ENCODE measurements around the gene DENND4C. TPM values are rescaled to one million over a fixed set of nuclear protein-coding genes. Genes with fewer than 3 reads are reported as not detected.
"Not testable (repeated sequence)": the region's sequence is repeated elsewhere in the genome, so short reads cannot be mapped to it uniquely, and the experiment has no call there.

Gene DENND4C
- total and polyA plus RNA-seq, 2 donors (not counting 1 experiment from before 2014, with no cell fraction given): 27.4 to 87.0 TPM

GRCh38 chr9:19385786-19386501 is 155.5 kb downstream of the DENND4C start:
- DNase-seq (ENCODE audit: low read depth in 2 of 2): no peak
- H3K9ac ChIP-seq (ENCODE audit: insufficient read depth, low read length): no peak overlapping the region
- no peak overlapping the region for H3K27ac ChIP-seq (ENCODE audit: insufficient read depth, low read length)
- H4K20me1 ChIP-seq (ENCODE audit: control insufficient read depth, extremely low read depth, insufficient read depth, low read length): no peaks in the 10 kb centered on the region
- TF ChIP-seq EZH2 (IDR thresholded peaks at IDR 0.05; ENCODE audit: low read length, missing control alignments) (no peak), CTCF (conservative IDR thresholded peaks at IDR 0.05 in 1 of 2, IDR thresholded peaks at IDR 0.05 in 1 of 2; ENCODE audit: low read depth in 1 of 2, low read length in 2 of 2) (no peak)
- no peaks in the 10 kb centered on the region for H3K4me1 ChIP-seq (ENCODE audit: control insufficient read depth, extremely low read depth, insufficient read depth, low read length)
- no peak overlapping the region for H2AFZ ChIP-seq (ENCODE audit: low read length)
- no peaks in the 10 kb centered on the region for H3K36me3 ChIP-seq (ENCODE audit: control insufficient read depth, insufficient read depth, low read length)
- no peak overlapping the region for H3K4me3 ChIP-seq (replicated peaks in 1 of 4; ENCODE audit: control extremely low read depth in 1 of 4, insufficient read depth in 1 of 4, low read depth in 3 of 4, low read length in 4 of 4)
- no peak overlapping the region for H3K4me2 ChIP-seq (ENCODE audit: extremely low read depth, insufficient read depth, low read length)
- H3K27me3 ChIP-seq (ENCODE audit: control insufficient read depth, insufficient read depth, low read length): no peaks in the 10 kb centered on the region
- H3K9me3 ChIP-seq (ENCODE audit: control insufficient read depth, insufficient read depth, low read depth, low read length): no peaks in the 10 kb centered on the region
- no peaks in the 10 kb centered on the region for H3K79me2 ChIP-seq (ENCODE audit: control insufficient read depth, insufficient read depth, low read length)

GRCh38 chr9:19386502-19387044 is 156.1 kb downstream of the DENND4C start:
- H3K79me2 ChIP-seq (ENCODE audit: control insufficient read depth, insufficient read depth, low read length): no peaks in the 10 kb centered on the region
- no peak overlapping the region for H2AFZ ChIP-seq (ENCODE audit: low read length)
- no peak overlapping the region for H3K9ac ChIP-seq (ENCODE audit: insufficient read depth, low read length)
- H3K27me3 ChIP-seq (ENCODE audit: control insufficient read depth, insufficient read depth, low read length): no peaks in the 10 kb centered on the region
- no peak overlapping the region for H3K4me2 ChIP-seq (ENCODE audit: extremely low read depth, insufficient read depth, low read length)
- no peak overlapping the region for H3K4me3 ChIP-seq (replicated peaks in 1 of 4; ENCODE audit: control extremely low read depth in 1 of 4, insufficient read depth in 1 of 4, low read depth in 3 of 4, low read length in 4 of 4)
- DNase-seq (ENCODE audit: low read depth in 2 of 2): no peak
- no peaks in the 10 kb centered on the region for H4K20me1 ChIP-seq (ENCODE audit: control insufficient read depth, extremely low read depth, insufficient read depth, low read length)
- H3K4me1 ChIP-seq (ENCODE audit: control insufficient read depth, extremely low read depth, insufficient read depth, low read length): no peaks in the 10 kb centered on the region
- no peaks in the 10 kb centered on the region for H3K36me3 ChIP-seq (ENCODE audit: control insufficient read depth, insufficient read depth, low read length)
- no peak for TF ChIP-seq CTCF (conservative IDR thresholded peaks at IDR 0.05 in 1 of 2, IDR thresholded peaks at IDR 0.05 in 1 of 2; ENCODE audit: low read depth in 1 of 2, low read length in 2 of 2)
- TF ChIP-seq EZH2 (IDR thresholded peaks at IDR 0.05; ENCODE audit: low read length, missing control alignments): no peak
- no peaks in the 10 kb centered on the region for H3K9me3 ChIP-seq (ENCODE audit: control insufficient read depth, insufficient read depth, low read depth, low read length)
- H3K27ac ChIP-seq (ENCODE audit: insufficient read depth, low read length): no peak overlapping the region

GRCh38 chr9:19387317-19387716 is 156.8 kb downstream of the DENND4C start:
- Histone ChIP-seq H3K36me3 (ENCODE audit: control insufficient read depth, insufficient read depth, low read length) (no peaks in the 10 kb centered on the region), H4K20me1 (ENCODE audit: control insufficient read depth, extremely low read depth, insufficient read depth, low read length) (no peaks in the 10 kb centered on the region), H3K4me1 (ENCODE audit: control insufficient read depth, extremely low read depth, insufficient read depth, low read length) (no peaks in the 10 kb centered on the region), H3K4me3 (replicated peaks in 1 of 4; ENCODE audit: control extremely low read depth in 1 of 4, insufficient read depth in 1 of 4, low read depth in 3 of 4, low read length in 4 of 4) (no peak overlapping the region), H3K9ac (ENCODE audit: insufficient read depth, low read length) (no peak overlapping the region), H2AFZ (ENCODE audit: low read length) (no peak overlapping the region), H3K79me2 (ENCODE audit: control insufficient read depth, insufficient read depth, low read length) (no peaks in the 10 kb centered on the region), H3K4me2 (ENCODE audit: extremely low read depth, insufficient read depth, low read length) (no peak overlapping the region), H3K27ac (ENCODE audit: insufficient read depth, low read length) (no peak overlapping the region), H3K9me3 (ENCODE audit: control insufficient read depth, insufficient read depth, low read depth, low read length) (no peaks in the 10 kb centered on the region), H3K27me3 (ENCODE audit: control insufficient read depth, insufficient read depth, low read length) (no peaks in the 10 kb centered on the region)
- TF ChIP-seq CTCF (conservative IDR thresholded peaks at IDR 0.05 in 1 of 2, IDR thresholded peaks at IDR 0.05 in 1 of 2; ENCODE audit: low read depth in 1 of 2, low read length in 2 of 2): no peak
- no peak for TF ChIP-seq EZH2 (IDR thresholded peaks at IDR 0.05; ENCODE audit: low read length, missing control alignments)
- DNase-seq (ENCODE audit: low read depth in 2 of 2): no peak

- not testable (repeated sequence) for H3K36me3 ChIP-seq (ENCODE audit: control insufficient read depth, insufficient read depth, low read length); H3K27me3 ChIP-seq (ENCODE audit: control insufficient read depth, insufficient read depth, low read length); H3K9me3 ChIP-seq (ENCODE audit: control insufficient read depth, insufficient read depth, low read depth, low read length); DNase-seq (ENCODE audit: low read depth in 2 of 2); H3K9ac ChIP-seq (ENCODE audit: insufficient read depth, low read length); H4K20me1 ChIP-seq (ENCODE audit: control insufficient read depth, extremely low read depth, insufficient read depth, low read length); H2AFZ ChIP-seq (ENCODE audit: low read length); H3K27ac ChIP-seq (ENCODE audit: insufficient read depth, low read length); H3K4me3 ChIP-seq (replicated peaks in 1 of 4; ENCODE audit: control extremely low read depth in 1 of 4, insufficient read depth in 1 of 4, low read depth in 3 of 4, low read length in 4 of 4); H3K79me2 ChIP-seq (ENCODE audit: control insufficient read depth, insufficient read depth, low read length); H3K4me1 ChIP-seq (ENCODE audit: control insufficient read depth, extremely low read depth, insufficient read depth, low read length); H3K4me2 ChIP-seq (ENCODE audit: extremely low read depth, insufficient read depth, low read length)
Observed at GRCh38 chr9:19389539-19389938, 159.0 kb downstream of the DENND4C start.

All from fibroblast of lung (primary cell).